Heart left ventricle (tissue), 16 donors: ENCODE results near the gene CABLES2. TPM values are rescaled to one million over a fixed set of nuclear protein-coding genes. Genes with fewer than 3 reads are reported as not detected.

Source experiments
- ATAC-seq, 4 donors: fragments of 200-7000 bp; cut with Tn5 transposase; one replicate each; pipeline ENCODE4 v1.9.1; 2020 to 2022; ENCODE audit warnings: moderate library complexity in 4 of 4, mild to moderate bottlenecking in 3 of 4, moderate number of reproducible peaks in 1 of 4
- DNase-seq, 5 donors: peaks; one replicate each; pipeline ENCODE4 v3.0.0-alpha.2; 2020
- H3K27ac ChIP-seq, 12 donors: fragments of 200-600 bp; sonication (generic) in 4 of 12; one replicate each; pipeline versions ENCODE4 v1.5.0 to v1.8.0; 2016 to 2022; ENCODE audit warnings: mild to moderate bottlenecking in 2 of 12
- H3K27me3 ChIP-seq, 9 donors: fragments of 200-600 bp; sonication (generic) in 2 of 9; one replicate each; pipeline versions ENCODE4 v1.5.1 to v1.8.0; 2016 to 2022; ENCODE audit warnings: mild to moderate bottlenecking in 3 of 9
- H3K36me3 ChIP-seq, 9 donors: fragments of 200-600 bp; sonication (generic) in 2 of 9; one replicate each; pipeline versions ENCODE4 v1.5.0 to v1.8.0; 2018 to 2022; ENCODE audit warnings: mild to moderate bottlenecking in 2 of 9
- H3K4me1 ChIP-seq, 12 donors: fragments of 200-600 bp; sonication (generic) in 4 of 12; one replicate each; pipeline versions ENCODE4 v1.5.0 to v1.8.0; 2016 to 2022; ENCODE audit warnings: mild to moderate bottlenecking in 3 of 12
- H3K4me3 ChIP-seq, 12 donors: fragments of 200-600 bp; sonication (generic) in 4 of 12; one replicate each; pipeline versions ENCODE4 v1.5.0 to v1.8.0; 2017 to 2022; ENCODE audit warnings: mild to moderate bottlenecking in 9 of 12, moderate library complexity in 4 of 12
- H3K9me3 ChIP-seq, 12 donors: fragments of 200-600 bp; sonication (generic) in 4 of 12; one replicate each; pipeline versions ENCODE4 v1.5.0 to v1.8.0; 2016 to 2022; ENCODE audit warnings: mild to moderate bottlenecking in 1 of 12
- POLR2A ChIP-seq, 2 donors: fragments of 450-650 bp; IDR thresholded peaks; one replicate each; pipeline ENCODE4 v1.6.1; 2017; ENCODE audit warnings: antibody characterized with exemption in 2 of 2, mild to moderate bottlenecking in 2 of 2, moderate library complexity in 2 of 2
- WGBS, 4 donors: extraction: QIAGEN DNeasy Blood & Tissue Kit in 2 of 4; methylation state at CpG; one replicate each; pipeline versions ENCODE4 v1.1.5 to v1.1.7; 2013 to 2018; 5-methylcytosine and 5-hydroxymethylcytosine counted together
- intact Hi-C, 10 donors: fragments of 100-400 bp; cut with DNase I; formaldehyde crosslinking; loops; one replicate each; pipeline versions ENCODE4 v1.11.1 to v1.14.2; 2022
- polyA plus RNA-seq, 2 donors: library from polyadenylated mRNA; stranded (reverse); fragments of 200-250 nt; gene quantifications; one replicate each; pipeline ENCODE4 v1.2.3, GENCODE V29; 2013
- total RNA-seq, 9 donors: library from RNA; depleted of rRNA in 2 of 9; stranded (reverse); fragments of >200 nt in 2 of 9; fragmentation: NEBNext Ultra II Directional in 3 of 9; extraction: Animal tissue kit (Norgen Biotek cat#: 25700) in 3 of 9; gene quantifications; one replicate each; pipeline versions ENCODE4 v1.1.0 to v1.2.4, GENCODE V29; 2016 to 2023
- TF ChIP-seq, protein P1 (sequence below), 12 donors: fragments of 200-600 bp; sonication (generic) in 4 of 12; IDR thresholded peaks; one replicate each; pipeline versions ENCODE4 v1.5.0 to v1.8.0; 2018 to 2022; ENCODE audit warnings: antibody characterized with exemption in 12 of 12, mild to moderate bottlenecking in 5 of 12
- donor health status: ischemic (EF 13 %, LVEDD 7.1; RV severe dilation, severe dysfunction).
- donor health status: healthy with polysubstance abuse.
- donor health status: DM: no; HTN: yes; CAD: no.
- donor health status: DM: no; HTN: no; CAD: no.
- donor health status: ischemic (EF 25% LVEDD 6.9; RV normal size, moderate dysfunction).
- donor health status: ischemic (EF 25% LVEDD 5.7; RV mildly dilated, moderate dysfunction).
- donor health status: healthy.
- donor health status: DM: yes; HTN: yes; CAD: no.
- donor health status: ischemic (EF 35%, LVEDD 5.7; RV mildly dilated, moderate dysfunction).
- donor health status: nonischemic (EF 11% LVEDD 7.7; RV severe dilation, severe dysfunction).
- donor health status: DM: yes; HTN: yes; CAD: no.
- donor health status: PGD.
- donor health status: ischemic (EF 29% LVEDD 5.4; RV normal size, mild dysfunction).
- donor health status: nonischemic (EF 23%, LVEDD 6.1; RV moderate dilation, normal function).

Gene CABLES2
- total and polyA plus RNA-seq, 11 donors, result 2.9 to 12.0 (median 8.8) TPM

DNA sequence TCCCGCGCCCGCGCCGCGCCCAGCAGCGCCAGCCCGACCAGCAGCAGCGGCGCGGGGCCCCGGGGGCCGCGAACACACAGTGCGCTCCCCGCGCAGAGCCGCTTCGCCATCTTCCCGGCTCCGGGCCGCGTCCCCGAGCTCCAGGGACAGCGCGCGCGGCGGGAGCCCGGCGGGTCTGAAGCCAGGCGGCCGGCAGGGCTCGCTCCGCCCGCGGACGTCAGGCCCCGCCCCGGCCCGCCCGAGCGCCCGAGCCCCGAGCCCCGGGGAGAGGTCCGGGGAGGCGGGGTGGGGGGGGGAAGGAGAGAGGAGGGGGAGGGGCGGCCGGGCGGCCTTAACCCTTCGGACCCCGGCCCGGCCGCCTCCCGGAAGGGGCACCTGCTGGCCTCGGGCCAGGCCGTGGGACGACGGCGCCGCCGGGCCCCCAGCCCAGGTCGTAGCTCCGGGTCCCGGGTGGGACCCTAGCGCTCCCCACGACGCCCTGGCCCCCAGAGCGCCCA, 39.9 kb downstream of the CABLES2 start, which contains the start of gene LAMA5:
TSS of gene LAMA5 (minus strand) at position 177 of the 497 bp plus-strand sequence. CDS start at position 110, 67 bp downstream.
- H3K36me3 ChIP-seq, result peaks cover 0 to 3% (median 0%) of the 10 kb centered on the region in 9 donors
- DNase-seq (peak; percentile 65 to 77 (median 76)), ATAC-seq (peak in 2 of 4 donors; percentile 44 to 50)
- TF ChIP-seq, protein P1, sequence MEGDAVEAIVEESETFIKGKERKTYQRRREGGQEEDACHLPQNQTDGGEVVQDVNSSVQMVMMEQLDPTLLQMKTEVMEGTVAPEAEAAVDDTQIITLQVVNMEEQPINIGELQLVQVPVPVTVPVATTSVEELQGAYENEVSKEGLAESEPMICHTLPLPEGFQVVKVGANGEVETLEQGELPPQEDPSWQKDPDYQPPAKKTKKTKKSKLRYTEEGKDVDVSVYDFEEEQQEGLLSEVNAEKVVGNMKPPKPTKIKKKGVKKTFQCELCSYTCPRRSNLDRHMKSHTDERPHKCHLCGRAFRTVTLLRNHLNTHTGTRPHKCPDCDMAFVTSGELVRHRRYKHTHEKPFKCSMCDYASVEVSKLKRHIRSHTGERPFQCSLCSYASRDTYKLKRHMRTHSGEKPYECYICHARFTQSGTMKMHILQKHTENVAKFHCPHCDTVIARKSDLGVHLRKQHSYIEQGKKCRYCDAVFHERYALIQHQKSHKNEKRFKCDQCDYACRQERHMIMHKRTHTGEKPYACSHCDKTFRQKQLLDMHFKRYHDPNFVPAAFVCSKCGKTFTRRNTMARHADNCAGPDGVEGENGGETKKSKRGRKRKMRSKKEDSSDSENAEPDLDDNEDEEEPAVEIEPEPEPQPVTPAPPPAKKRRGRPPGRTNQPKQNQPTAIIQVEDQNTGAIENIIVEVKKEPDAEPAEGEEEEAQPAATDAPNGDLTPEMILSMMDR (IDR thresholded peaks at IDR 0.05), result no peak
- peak; percentile 52 to 54 for TF ChIP-seq POLR2A (IDR thresholded peaks at IDR 0.05)
- peaks cover 0 to 36% (median 0%) of the 10 kb centered on the region in 9 donors for H3K27me3 ChIP-seq
- peak within 1 kb of the TSS; percentile 84 to 97 (median 93) for H3K27ac ChIP-seq
- no peaks in the 10 kb centered on the region for H3K9me3 ChIP-seq
- peaks cover 19 to 91% (median 76%) of the 10 kb centered on the region in 12 donors for H3K4me1 ChIP-seq
- WGBS, 4 donors, result 0 to 1% (median 1%) methylated on average over 4 to 68 of the region's 70 CpGs; no CpG with 5 or more reads in 1 of the 4 donors
- intact Hi-C loops, result loop anchor here in 1 of 10 donors (5.0 kb wide), 1 partner anchor 65 kb away; the partner anchor contains the start of gene ADRM1
- H3K4me3 ChIP-seq, result peak within 1 kb of the TSS; percentile 75 to 97 (median 92)

DNA sequence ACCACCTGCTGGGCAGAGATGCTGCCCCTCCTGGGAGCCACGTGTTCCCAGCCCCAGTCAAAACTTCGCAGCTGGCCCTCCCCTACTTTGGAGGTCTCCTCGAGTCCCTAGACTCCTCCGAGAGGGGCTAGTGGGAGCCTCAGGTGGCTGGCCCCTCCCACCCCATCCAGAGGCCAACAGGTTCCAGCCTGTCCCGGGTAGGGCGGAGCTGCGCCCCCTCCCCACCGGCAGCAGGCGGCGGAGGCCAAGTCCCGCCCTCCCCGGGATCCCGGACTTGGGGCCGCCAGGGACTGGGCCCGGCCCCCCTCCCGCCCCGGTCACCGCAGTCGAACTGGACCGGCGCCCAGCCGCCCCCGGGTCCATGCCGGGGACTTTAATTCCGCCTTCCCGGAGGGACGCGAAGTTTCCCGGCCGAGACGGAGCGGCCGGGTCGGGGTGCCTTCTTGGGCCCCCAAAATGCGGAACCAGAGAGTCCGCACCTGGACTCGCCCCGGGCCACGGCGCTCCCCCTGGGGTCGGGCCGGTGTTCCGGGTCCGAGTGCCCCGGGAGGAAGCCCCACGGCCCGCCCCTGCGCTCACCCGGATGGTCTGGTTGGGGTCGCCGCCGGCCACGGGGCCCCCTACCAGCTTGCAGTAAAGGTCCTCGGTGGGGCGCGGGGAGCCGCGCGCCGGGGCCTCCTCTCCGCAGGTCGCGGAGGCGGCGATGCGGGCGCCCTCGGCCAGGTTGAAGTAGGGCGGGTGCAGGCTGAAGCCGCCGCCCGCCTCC, 40.5 kb downstream of the CABLES2 start:
- WGBS, 4 donors, result 0 to 1% (median 1%) methylated on average over 19 to 72 of the region's 72 CpGs
- TF ChIP-seq, protein P1 (IDR thresholded peaks at IDR 0.05), result no peak
- TF ChIP-seq POLR2A (IDR thresholded peaks at IDR 0.05), result no peak
- peak overlapping the region; percentile 75 to 97 (median 92) for H3K4me3 ChIP-seq
- peak overlapping the region; percentile 84 to 97 (median 93) for H3K27ac ChIP-seq
- ATAC-seq, result peak in 3 of 4 donors; percentile 2 to 23 (median 11)
- peaks cover 0 to 36% (median 0%) of the 10 kb centered on the region in 9 donors for H3K27me3 ChIP-seq
- DNase-seq, result peak; percentile 50 to 75 (median 57)
- peaks cover 0 to 10% (median 0%) of the 10 kb centered on the region in 9 donors for H3K36me3 ChIP-seq
- H3K4me1 ChIP-seq, result peaks cover 19 to 97% (median 81%) of the 10 kb centered on the region in 12 donors
- no peaks in the 10 kb centered on the region for H3K9me3 ChIP-seq
- intact Hi-C loops, result loop anchor here in 1 of 10 donors (5.0 kb wide), 1 partner anchor 64 kb away; the partner anchor contains the start of gene ADRM1

DNA sequence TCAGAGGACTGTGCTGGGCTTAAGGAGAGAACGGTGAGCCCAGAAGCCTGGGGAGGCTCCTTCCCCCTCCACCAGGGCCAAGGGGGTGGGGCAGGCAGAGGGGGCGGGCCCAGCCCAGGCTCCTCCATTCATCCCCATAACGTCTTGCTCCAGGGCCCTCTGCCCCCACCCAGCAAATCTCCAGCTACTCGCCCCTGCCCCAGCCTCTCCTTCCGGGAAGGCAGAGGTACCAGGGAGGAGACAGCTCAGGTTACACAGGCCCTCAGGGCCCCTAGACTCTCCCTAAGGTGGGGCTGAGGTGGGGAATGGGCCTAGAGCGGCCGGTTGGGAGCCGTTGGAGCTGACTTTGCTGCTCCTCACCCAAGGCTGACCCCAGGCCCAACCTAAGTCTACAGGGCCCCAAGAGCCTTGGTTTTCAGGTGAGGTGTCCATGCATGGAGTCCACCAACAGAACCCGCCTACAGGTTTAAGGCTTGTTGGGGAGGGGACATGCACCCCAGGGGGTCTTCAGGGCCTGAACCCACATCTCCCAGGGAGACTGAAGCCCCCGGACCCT, 41.2 kb downstream of the CABLES2 start:
- DNase-seq (peak; percentile 39 to 72 (median 49)), ATAC-seq (peak in 3 of 4 donors; percentile 3 to 52 (median 28))
- peak overlapping the region; percentile 75 to 97 (median 92) for H3K4me3 ChIP-seq
- TF ChIP-seq, protein P1 (IDR thresholded peaks at IDR 0.05), result no peak
- no peak for TF ChIP-seq POLR2A (IDR thresholded peaks at IDR 0.05)
- intact Hi-C loops, result loop anchor here in 1 of 10 donors (5.0 kb wide), 1 partner anchor 64 kb away; the partner anchor contains the start of gene ADRM1
- peaks cover 0 to 36% (median 0%) of the 10 kb centered on the region in 9 donors for H3K27me3 ChIP-seq
- H3K9me3 ChIP-seq, result no peaks in the 10 kb centered on the region
- peaks cover 0 to 15% (median 0%) of the 10 kb centered on the region in 9 donors for H3K36me3 ChIP-seq
- peak overlapping the region; percentile 84 to 97 (median 93) for H3K27ac ChIP-seq
- peaks cover 22 to 99% (median 87%) of the 10 kb centered on the region in 12 donors for H3K4me1 ChIP-seq
- 15 to 22% (median 20%) methylated on average over 7 to 10 of the region's 10 CpGs for WGBS, 4 donors
